ENCODE results near the gene KRTAP1-5.
"Not testable (repeated sequence)": the region's sequence is repeated elsewhere in the genome, so short reads cannot be mapped to it uniquely, and the experiment has no call there.

The KRTAP1-5 gene

DNA sequence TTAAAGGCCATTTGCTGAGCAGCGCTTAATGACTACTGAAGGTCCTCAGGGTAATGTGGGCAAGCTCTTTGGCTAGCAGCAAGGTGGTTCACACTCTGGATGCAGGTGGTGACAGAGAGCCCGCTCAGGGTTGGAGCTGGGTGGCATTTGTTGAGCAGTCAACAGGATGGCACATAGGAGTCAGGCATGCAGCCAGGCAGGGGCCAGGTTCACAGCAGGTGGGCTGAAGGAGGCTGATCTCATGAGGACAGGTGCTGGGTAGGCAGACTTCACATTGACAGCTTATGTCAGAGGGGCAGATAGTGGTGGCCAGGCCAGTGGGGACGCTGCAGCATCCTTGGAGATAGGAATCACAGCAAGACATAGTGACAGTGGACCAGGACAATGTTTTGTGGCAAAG lies 22.6 kb downstream of the KRTAP1-5 start:
- DNase-seq (ENCODE audit: low read depth): no peak

DNA sequence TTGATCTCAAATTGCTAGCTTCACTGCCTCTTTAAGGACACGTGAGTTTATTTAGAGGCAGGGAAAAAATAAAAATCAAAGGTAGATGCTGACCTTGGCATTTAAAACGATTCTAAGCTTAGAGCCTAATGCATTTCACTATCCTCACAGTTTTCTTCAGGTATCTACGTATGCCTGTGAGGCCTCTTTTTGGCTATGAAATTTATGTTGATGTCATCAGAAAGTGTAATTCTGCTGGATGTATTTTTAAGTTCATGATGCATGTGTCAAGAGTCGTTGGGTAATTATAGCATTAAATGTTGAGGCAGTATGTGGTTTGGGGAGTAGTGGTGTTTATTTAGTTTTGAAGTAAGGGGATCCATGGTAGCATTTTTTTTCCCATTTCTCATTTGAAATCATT lies 23.1 kb downstream of the KRTAP1-5 start:
- DNase-seq (ENCODE audit: low read depth): no peak

DNA sequence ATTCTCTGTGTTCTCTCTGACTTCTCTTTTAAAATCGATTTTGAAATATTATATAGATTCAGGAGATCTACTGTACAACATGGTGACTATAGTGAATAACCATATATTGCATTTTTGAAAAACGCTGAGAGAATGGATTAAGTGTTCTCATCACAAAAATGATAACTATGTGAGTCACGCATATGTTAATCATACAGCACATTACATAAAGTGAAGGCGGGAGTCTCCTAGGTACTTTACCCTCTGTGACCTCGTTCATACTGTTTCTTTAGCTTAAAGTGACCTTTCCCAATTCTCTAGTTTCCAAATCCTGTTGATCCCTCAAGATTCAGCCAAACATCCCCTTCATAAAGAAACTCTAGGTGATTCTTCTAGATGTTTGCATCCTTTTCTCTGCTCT lies 24.2 kb downstream of the KRTAP1-5 start:
- DNase-seq (ENCODE audit: low read depth): peak; percentile 74

DNA sequence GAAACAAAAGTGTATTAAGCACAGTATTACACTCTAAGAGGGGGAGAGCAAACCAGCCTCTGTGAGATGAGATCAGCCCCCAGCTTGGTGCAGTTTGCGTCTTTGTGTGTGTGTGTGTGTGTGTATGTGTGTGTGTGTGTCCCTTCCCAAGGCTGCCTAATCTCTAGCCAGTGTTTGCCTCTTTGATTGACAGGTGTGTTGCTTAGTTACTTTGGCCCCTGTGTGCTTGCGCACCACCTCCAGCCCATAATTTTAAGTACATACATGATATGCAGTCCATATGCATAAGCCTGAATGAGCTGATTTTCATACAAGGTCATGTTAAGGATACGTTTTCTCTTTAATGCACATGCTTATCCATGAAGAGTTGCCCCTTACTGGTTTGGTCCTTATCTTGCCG lies 25.2 kb downstream of the KRTAP1-5 start:
- DNase-seq (ENCODE audit: low read depth): no peak

DNA sequence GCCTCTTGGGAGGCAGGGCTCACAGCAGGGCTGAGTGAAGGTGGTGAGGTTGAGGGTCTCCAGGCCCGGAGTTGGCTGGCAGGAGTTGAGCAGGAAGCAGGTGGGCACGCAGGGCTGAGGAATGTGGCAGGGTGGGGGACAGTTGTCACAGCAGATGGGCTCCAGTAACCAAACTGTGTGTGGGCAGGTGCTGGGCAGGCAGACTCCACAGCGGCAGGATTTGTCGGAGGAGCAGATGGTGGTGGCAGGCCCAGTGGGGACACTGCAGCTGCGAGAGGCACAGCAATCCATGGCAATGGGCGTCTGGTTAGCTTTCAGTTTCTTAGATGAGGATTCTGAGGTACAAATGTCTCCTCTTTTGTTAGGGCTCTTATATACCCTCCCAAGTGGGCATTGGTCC lies 27.4 kb downstream of the KRTAP1-5 start, which contains the start of gene KRTAP3-2:
Gene KRTAP3-2 (minus strand): TSS at position 344 of the 400 bp plus-strand sequence. CDS start 53 bp downstream, at position 291.
- not testable (repeated sequence) for DNase-seq (ENCODE audit: low read depth)

DNA sequence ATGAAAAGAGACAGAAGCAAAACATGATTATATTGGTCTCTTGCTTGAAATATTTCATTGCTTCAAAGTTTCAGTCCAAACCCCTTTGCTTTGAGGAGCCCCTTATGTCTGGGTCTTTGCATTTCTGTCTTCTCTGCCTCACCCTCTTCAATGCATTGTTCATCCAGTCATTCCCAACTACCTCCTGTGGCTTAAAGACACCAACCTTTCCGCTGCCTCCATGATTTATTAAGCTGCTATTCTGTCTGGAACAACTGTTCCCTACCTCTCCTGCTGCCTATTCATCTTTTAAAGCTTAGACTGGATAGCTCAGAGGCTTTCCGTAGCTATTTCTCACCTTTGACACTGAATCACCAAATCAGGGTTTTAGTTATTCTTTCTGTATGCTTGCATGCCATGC lies 29.6 kb downstream of the KRTAP1-5 start:
- no peak for DNase-seq (ENCODE audit: low read depth)

DNA sequence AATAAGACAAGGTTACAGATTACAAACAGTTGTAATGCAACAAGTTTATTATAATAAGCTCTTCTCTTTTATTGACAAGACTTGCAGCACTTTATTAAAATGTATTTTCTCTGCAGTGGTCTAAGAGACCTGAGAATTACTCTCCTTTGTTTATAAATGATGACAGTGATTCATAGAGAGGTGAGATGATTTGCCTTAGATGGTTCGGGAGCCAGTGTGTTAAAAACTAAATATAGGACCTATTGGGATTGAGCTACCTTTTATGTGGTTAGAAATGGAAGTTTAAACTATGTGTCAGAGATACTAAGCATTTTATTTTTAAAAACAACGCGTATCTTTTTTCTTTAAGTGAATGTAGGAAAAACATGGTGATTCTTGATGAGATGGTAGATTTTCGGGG lies 30.2 kb downstream of the KRTAP1-5 start:
- peak; percentile 19 for DNase-seq (ENCODE audit: low read depth)

DNA sequence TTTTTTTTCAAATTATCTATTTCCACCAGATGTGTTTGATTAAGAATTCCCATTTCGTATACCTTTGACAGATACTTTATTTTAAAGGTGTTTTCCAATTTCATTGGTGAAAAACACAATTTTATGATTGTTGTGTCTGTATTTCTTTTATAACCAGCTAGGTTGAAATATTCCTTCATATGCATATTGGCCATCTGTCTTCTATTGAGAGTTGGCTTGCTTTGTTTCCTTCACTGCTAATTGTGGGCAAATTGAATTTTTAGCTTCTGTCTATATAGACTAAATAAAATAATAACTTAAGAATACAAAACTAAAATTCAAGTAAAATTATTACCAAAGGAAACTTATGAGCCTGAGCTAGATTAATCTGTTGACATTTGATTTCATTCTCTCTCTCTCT lies 31.9 kb downstream of the KRTAP1-5 start:
- DNase-seq (ENCODE audit: low read depth): no peak

DNA sequence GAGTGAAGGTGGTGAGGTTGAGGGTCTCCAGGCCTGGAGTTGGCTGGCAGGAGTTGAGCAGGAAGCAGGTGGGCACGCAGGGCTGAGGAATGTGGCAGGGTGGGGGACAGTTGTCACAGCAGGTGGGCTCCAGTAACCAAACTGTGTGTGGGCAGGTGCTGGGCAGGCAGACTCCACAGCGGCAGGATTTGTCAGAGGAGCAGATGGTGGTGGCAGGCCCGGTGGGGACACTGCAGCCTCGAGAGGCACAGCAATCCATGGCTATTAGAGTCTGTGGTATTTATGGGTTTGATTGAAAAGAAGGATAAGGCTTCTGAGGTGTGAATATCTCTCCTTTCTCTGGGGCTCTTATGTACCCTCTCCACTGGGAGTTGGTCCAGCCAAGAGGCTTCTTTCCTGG lies 33.2 kb downstream of the KRTAP1-5 start, which contains the start of gene KRTAP3-3:
Gene KRTAP3-3 (minus strand): TSS at position 326 of the 400 bp plus-strand sequence. CDS start 67 bp downstream, at position 259.
- DNase-seq (ENCODE audit: low read depth): no peak

DNA sequence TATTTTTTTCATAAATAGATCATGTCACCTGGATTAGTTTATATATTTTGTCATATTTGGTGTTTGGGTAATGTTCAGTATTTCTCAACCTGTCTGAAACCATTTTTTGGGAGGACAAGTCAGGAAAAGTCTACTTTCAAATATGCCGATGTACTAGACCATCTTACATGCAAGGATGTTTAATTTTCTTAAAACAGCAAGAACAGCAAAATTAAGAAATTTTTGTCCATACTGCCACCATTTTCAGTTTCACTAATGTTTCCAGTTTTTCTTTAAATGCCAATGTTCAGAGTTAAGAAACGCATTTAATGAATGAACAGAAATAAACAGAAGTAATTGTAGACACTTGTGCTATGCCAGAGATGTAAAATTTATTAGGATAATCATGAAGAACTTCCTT lies 33.9 kb downstream of the KRTAP1-5 start:
- no peak for DNase-seq (ENCODE audit: low read depth)

DNA sequence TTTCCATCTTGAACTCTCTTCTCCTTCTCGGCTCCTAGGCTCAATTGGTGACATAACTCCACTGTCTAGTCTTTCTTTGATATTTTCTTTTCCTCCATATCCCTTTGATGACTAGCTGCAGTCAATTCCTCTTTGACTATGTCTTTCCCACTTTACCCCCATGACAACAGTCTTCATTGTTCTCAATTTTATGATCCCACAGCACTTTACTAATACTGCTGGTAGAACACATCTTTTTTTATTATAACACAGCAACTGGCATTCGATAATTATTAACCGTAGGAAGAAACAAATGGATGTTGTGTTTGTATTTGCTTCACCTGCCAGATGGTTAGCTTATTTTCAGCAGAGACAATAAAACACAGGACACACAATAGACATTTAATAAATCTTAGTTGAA lies 34.3 kb downstream of the KRTAP1-5 start:
- DNase-seq (ENCODE audit: low read depth): no peak

DNA sequence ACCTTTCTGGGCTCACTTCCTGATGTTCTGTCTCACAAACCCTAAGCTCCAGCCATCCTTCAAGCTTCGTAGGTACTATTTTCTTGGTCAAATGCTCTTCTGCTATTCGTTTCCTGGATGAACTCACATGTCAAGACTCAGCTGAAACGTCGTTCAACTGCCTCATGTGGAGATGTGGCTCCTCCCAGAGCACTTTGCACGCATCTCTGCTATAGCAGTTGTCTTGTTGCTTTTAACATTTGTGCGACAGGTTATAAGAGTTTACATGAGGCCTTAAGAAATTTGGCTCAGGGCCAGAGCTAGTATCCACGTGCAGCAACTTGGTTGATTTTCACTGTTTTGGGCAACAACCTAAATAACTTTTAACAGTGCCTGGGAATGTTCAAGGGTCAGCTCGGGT lies 40.1 kb downstream of the KRTAP1-5 start:
- no peak for DNase-seq (ENCODE audit: low read depth)

DNA sequence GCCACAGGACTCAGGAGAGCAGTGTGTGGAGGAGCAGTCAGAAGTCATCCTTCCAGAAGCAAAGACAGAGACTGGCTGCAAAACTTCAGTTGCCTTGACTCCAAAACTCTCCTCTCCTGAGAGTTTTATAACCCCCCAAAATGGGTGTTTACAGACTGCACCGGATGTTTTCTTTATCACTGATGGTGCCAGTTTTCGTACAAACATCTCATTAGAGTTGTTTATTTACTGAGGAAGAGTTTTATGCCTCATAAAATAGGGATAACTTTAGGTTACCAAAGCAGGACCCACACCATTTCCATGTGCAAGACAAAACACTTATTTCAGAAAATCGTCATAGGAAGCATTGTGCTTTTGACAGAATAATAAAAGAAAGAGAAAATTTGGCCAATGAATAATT lies 42.8 kb downstream of the KRTAP1-5 start, which contains the start of gene KRT40:
Gene KRT40 (minus strand): TSS at position 101 of the 400 bp plus-strand sequence. CDS start 53 bp downstream, at position 48.
- DNase-seq (ENCODE audit: low read depth): no peak

DNA sequence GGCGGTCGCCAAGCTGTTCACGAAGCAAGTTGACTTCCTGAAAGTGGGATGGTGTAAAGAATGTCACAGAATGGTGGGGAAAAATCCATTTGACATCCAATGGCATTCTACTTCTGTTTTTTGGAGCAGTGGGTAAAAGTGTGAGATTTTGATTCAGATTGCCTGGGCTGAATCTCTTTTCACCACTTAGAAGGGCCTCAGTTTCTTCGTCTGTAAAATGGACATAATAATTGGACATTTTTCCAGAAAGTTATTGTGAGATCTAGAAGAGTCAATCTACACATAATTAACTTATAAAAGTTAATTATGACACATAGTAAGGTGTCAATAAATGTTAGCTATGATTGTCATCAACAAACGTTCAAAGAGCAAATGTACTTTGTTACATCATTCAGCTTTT lies 45.9 kb downstream of the KRTAP1-5 start:
- DNase-seq (ENCODE audit: low read depth): no peak

DNA sequence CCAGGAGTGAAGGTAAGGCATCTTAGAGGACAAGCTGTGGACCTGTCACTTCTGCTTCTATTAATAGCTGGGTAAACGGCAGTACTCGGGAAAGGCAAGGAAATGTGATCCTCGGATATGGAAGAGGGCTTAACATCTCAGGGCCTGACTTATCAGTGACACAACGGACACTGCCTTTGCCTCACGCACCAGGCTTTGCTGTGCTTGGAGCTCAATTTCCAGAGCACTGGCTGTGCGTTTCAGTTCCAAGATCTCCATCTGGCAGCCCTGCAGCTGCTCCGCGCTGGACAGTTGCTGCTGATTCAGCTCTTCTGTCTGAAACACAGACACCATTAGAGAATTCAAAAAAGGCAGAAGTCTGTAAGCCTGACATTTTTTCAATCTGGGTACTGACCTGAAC lies 46.4 kb downstream of the KRTAP1-5 start:
- no peak for DNase-seq (ENCODE audit: low read depth)

DNA sequence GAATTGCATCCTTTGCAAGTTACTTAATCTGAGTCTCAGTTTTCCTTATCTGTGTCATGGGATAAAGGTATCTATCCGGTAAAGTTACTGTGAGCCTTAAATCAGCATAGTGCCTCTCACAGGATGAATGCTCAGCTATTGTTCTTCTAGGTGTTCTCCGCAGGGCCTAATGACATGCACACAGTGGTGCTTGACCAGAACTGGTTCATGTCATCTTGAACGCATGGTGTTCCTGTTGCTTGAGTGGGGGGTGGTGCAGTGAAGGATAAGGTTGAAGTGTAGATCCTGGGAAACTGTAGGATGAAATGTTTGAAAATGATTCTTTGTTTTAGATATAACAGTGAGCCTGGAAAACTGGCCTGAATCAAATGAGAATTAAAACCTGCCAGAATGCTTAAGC lies 46.9 kb downstream of the KRTAP1-5 start:
- DNase-seq (ENCODE audit: low read depth): no peak

DNA sequence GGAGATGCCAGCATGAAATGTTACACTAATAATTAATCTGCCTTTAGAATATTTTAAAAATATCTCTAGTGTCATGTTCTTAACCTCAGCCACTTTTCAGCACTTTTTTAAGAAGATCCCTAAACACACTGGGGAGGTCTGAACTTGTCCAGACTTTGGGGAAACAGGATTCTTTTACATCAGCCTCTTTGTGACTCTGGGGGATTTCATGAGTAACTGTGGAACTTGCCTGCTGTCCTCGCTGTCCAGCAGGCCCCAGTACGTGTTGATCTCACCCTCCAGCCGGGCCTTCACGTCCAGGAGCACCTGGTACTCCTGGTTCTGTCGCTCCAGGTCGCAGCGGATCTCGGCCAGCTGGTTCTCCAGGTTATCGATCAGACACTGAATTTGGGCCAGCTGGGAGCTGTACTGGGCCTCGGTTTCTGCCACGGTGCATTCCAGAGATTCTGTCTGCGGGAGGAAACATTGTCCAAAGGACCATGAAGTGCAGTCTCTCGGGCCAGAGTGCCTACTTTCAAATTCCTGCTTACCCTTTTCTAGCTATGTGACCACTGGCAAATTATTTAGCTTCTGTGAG lies 48.3 kb downstream of the KRTAP1-5 start:
- DNase-seq (ENCODE audit: low read depth): no peak

Data from ELR (cell line).